Measurements from ENCODE around the gene FCMR.

The FCMR gene

DNA sequence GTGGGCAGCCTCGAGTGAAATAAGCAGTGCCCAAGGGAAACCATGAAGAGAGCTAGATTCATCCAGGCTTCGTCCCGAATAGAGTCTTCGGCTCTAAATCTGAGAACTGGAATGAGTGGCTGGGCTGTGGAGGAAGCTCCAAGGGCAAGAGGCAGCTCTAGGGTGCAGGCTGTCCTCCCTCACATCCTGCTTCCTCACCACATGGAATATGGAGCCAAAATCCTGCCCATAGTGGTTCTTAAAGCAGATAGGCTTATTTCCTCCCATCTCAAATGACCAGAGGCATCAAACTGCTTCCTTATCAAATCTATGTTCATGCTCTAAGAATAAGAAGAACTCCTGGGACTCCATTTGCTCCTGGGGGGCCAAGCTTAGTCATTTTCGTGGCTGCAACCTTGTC is 22.0 kb downstream of the FCMR start:
- DNase-seq = no peak

DNA sequence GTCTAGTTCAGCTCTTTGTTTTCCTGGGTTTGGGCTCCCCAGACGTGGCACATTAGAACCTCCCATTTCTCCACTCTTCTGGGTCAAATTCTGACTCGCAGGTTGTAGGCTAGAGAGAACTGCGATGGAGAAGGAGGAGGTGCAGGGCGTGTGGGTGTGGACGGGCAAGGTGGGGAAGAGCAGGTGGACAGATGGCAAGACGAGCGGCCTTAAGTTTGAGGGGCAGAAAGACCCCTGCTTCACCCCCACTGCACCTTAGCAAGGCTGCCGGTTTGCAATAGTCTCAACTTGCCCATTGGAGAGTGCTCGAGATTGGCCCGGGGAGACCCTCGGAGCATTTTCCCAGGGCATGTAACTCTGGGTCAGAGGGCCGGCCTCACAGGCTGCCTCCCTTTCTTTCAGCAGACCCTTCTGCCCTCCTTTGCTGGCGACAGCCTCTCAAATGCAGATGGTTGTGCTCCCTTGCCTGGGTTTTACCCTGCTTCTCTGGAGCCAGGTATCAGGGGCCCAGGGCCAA is 22.8 kb downstream of the FCMR start:
- DNase-seq = no peak

DNA sequence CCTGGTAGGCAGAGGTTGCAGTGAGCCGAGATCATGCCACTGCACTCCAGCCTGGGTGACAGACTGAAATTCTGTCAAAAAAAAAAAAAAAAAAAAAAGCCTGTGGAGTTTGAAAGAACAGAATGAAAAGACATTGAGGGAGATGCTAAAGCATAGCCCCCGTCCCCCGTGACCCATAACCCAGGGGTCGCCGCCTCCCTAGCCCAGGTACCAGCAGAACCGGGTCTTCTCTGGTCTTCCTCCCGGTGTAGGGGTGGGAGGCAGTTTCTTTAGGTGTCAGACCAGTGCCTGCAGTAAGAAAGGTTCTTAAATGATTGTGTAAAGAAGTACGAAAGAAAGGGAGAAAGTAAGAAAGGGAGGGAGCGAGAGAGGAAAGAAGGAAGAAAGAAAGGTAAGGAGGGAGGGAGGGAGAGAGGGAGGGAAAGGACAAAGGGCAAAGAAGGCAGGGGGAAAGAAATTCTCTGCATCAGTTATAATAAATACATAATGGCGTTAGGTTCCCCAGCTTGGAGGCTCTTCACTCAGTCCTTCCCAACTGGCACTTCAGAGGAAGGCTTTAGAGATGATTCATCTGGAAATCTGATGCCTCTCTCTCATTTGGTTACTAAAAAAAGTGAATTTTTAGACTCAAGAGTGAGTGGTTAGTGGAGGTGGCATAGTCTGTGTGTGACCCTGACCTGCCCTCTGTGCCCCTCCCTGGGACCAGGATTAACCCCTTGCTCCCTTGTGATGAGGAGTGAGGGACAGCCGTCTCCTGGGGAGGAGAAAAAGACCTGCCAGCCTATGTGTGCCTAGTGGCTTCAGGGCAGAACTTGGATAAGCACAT is 23.4 kb downstream of the FCMR start:
- no peak for DNase-seq

DNA sequence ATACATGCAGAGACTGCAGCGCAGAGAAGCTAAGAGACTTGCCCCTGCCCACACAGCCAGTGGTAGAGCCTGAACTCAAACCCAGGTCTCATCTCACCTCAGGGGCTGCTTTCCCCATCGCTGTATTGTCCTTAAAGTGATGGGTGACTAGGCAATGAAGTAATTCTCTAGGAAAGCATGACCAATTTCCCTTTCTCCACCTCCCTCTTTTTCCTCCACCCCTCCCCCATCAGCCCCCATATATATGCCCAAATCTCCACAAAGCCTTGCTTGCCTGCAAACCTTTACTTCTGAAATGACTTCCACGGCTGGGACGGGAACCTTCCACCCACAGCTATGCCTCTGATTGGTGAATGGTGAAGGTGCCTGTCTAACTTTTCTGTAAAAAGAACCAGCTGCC is 24.6 kb downstream of the FCMR start, which contains the start of gene IL24:
IL24 (plus strand) TSS at position 269 of the 400 bp plus-strand sequence. CDS start 390 bp downstream, outside the sequence.
- DNase-seq = no peak

DNA sequence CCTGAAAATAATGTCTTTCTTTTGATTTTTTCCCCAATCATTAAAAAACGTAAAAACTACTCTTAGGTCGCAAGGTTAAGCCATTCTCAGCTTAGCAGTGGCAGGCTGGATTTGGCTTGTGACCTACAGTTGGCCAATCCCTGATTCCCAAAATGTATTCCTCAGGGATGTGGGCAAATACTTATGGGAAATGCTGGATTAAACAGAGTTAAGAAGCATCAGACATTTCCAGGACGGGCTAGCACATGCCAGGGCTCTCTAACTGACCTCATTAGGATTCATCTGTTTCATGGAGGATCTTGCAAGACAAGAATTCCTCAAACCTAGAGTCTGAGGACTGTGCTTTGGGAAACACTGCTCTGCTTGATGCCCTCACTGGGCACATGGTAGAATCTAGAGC is 25.5 kb downstream of the FCMR start:
- no peak for DNase-seq

DNA sequence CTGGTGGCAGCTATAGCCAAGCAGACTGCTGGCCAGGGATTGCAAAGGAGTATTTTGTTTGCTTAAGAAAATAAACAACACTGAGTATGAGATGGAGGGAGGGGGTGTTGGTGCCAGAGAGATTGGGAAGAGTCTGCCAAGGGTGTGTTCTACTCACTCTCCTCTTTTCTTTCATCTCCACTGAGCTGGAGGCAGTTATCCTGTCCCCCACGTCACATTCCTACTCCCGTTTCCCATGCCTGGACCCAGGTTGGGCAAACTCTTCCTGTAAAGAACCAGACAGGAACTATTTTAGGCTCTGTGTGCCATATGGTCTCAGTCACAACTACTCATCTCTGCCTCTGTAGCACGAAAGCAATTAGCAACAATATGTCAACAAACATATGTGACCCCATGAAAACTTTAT is 25.9 kb downstream of the FCMR start:
- DNase-seq = peak; percentile 94

DNA sequence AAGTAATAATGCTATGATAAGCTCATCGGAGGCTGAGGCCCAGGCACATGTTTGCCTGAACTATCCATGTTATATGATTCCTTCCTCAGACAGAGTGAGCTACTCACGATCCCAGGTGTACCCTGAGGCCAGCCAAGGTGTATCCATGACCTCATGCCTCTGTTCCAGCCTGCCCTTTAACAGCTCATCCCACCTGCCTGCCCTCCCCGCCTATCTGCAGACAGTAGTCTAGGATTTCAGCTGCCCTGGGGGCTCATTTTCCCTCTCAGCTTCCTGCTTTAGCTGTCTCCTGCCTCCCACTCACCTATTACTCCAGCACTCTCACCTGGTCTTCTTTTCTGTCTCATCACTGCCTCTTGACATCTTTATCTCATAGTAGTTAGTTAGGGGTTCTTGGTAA is 26.4 kb downstream of the FCMR start:
- DNase-seq = peak; percentile 93

DNA sequence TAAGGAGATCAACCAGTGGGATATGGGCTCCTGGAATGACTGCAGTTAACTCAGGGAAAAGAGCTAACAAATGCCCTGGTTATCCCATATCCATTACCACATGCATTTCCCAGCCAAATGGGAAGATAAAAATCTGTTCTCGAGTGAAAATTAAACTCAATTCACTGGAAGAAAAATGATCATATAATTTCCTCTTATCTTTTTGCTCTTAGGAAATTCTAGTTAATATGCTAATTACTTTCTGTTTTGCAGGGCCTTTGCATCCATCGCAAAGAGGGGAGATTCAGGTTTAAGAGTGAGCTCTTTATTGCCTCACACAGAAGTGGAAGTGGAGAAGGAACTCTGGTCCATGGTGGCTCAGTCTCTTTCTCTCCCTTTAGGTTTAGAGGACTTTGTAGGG is 28.4 kb downstream of the FCMR start:
- no peak for DNase-seq

DNA sequence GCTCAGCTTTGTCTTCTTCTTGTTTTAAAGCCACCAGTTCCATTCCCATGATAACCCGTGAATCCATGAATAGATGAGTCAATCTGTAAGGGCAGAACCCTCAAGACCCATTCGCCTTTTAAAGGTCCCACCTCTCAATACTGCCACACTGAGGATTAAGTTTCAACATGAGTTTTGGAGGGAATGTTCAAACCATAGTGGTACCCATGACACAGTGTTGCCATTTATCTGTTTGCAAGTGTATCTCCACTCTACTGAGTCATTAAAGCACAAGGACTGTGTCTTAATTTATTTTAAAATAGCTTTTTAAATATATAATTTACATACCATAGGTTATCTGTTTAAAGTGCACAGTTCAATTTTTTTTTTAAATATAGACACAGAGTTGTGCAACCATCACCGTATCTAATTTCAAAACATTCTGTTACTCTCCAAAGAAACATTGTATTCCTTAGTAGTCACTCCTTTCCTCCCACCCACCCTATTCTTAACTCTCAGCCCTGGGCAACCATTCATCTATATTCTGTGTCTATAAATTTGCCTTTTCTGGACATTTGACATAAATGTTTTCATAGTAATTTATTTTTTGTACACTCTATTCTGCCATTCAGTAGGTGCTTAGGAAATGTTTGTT is 29.3 kb downstream of the FCMR start:
- no peak for DNase-seq

DNA sequence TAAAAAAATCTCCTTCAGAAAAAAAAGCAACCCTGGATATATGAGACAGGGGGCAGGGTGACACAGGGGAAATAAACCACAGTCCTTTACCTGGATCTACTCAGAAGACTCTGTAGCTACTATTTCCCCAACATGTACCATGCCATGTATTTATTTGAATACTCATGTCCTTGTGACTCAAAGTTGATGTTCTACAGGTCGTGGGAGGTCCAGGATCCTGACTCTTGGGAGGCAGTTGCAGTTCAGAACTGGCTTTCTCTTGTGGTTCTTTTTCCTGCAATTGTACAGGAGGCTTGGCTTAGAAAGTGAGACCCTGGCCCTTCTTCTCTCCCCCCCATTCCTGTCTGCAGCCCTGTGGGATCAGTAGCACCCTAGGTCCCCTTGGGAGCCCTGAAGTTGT is 30.3 kb downstream of the FCMR start:
- DNase-seq = no peak

DNA sequence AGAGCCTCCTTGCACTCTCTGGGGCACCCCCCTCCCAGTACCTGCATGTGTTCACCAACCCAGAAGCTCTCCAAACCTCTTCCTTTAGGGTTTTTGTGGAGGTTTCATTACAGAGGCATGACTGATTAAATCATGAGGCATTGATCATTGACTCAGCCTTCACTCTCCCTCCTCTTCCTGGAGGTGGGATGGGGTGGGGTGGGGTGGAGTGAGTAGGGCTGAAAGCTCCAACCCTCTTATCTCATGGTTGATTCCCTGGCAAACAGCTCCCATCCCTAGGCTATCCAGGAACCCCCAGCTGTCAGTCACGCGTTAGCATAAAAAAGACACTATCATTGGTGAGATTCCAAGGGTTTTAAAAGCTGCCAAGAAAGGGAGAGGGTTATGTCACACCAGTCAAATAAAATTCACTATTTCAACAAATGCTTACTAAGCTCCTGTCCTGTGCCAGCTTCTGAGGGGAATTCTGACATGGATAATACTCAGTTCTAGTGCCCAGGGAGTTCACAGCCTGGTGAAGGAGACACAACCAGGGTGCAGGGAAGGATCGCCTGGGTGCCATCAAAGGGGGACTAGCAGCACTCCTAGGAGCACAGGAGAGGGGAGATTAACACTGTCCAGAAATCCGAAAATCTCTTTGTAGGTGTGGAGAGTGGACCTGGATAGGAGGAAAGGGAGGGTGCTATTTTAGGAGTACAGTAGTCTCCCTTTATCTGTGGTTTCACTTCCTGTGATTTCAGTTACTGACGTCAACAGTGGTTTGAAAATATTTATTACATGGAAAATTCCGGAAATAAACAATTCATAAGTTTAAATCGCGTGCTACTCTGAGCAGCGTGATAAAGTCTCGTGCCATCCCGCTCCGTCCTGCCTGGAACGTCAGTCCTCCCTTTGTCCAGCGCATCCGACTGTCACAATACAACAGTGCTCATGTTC is 31.3 kb downstream of the FCMR start:
- no peak for DNase-seq

DNA sequence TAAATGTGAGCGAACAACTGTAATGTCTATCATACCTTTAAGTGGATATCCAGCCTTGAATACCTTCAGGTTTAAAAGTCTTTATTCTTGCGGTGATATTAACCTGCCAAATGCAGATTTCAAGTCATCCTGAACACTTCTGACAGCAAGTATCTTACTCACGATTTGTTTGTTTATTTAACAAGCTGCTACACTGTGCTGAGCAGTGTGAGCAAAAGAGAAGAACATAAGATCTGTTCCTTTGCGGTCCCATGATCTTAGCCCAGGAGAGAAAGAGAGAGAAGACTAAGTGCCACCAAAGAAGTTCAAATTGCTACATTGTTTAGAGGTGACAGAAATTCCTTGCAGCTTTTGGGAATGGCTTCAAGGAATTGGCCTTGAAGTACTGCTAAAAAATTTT is 34.0 kb downstream of the FCMR start:
- DNase-seq = no peak

DNA sequence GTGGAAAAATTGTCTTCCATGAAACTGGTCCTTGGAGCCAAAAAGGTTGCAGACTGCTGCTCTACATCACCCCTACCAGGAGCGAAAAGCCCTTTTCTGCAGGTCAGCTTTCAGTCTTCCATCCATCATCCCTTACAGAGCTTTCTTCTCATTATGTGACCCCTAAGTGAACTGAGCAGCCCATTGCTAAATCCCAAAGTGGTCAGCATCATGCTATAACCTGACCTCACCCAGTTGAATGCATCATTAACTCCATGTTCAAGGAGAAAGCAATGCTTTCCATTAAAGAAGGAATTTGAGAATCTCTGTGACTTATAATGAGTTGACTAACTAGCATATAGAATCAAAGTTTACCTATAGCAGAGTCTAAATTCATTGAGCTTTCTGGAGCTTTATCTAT is 34.9 kb downstream of the FCMR start:
- DNase-seq = no peak

DNA sequence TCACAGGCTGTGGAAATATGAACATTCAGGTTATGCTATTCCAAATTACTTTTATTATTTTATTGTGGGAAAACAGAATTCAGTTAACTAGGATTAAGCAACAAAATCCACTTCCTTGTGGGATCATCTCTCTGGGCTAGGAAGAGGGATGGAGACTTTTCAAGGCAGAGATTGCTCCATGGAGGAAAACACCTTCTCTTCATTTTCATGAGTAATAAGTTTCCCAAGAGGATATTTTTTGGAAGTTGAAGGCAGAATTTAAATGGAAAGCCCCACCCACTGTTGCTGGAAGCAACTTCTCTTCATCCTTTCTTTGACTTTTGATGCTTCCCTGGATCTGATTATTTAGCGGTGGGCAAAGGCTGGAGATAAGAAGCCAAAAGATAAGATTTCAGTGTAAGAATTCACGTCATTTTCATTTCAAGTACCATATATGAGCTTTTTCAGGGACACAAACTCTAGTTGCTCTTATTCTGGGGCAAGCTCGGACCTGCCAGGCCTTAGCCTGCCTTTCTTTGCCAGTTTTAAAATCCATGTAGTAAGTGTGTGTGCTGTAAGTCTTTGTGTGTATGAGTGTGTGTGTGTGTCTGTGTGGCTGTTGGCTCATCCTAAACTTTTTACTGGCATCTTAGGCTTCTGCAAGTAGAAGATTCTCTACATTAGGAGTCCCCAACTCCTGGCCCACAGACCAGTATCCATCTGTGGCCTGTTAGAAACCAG is 36.2 kb downstream of the FCMR start:
- no peak for DNase-seq

DNA sequence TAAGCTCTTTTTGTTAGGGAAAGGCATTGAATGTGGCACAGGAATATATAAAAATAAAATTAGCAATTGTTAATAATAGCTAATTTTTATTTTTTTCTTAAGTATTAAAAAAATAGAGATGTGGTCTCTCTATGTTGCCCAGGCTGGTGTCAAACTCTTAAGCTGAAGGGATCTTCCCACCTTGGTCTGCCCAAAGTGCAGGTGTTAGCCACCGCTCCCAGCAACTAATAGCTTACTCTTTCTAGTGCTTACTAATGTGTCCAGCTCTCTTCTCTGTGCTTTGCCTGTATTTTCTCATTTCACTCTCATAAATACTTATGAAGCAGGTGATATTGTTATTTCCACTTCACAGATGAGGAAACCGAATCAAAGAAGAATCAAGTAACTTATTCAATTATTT is 37.9 kb downstream of the FCMR start:
- DNase-seq = no peak

DNA sequence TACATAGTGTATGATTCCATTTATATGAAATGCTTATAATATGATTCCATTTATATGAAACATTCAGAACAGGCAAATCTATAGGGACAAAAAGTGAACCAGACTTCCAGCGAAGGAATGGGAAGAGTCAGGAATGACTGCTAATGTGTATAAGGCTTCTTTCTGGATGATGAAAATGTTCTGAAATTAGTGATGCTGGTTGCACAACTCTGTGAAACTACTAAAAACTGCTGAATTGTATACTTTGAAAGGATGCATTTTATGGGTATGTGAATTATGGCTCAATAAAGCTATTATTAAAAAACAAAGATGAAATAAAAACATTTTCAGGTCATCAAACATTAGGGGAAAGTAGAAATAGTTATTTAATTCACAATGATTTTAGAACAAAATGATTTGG is 38.6 kb downstream of the FCMR start:
- no peak for DNase-seq

DNA sequence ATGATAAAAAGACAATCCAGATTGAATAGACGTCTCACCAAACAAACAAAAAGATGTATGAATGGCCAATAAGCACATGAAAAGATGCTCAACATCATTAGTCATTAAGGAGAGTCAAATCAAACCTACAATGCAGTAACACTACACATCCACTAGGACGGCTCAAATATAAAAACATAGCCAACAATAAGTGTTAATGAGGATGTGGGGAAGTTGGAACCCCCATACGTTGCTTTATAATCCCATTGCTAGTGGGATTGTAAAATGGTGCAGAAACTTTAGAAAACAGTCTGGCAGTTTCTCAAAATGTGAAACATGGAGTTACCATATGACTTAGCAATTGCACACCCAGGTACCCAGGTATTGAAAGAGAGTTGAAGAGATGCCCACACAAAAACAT is 39.2 kb downstream of the FCMR start:
- DNase-seq = no peak

DNA sequence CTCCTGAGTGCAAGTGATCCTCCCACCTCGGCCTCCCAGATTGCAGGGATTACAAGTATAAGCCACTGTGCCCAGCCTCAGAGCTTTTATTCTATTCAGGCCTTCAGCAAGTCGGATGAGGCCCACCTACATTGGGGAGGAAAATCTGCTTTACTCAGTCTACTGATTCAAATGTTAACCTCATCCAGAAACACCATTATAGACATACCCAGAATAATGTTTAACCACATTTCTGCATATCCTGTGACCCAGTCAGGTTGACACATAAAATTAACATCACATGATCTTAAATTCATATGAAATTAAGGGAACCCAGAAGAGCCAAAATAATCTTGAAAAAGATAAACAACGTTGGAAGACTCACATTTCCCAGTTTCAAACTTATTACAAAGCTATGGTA is 41.4 kb downstream of the FCMR start:
- DNase-seq = no peak

DNA sequence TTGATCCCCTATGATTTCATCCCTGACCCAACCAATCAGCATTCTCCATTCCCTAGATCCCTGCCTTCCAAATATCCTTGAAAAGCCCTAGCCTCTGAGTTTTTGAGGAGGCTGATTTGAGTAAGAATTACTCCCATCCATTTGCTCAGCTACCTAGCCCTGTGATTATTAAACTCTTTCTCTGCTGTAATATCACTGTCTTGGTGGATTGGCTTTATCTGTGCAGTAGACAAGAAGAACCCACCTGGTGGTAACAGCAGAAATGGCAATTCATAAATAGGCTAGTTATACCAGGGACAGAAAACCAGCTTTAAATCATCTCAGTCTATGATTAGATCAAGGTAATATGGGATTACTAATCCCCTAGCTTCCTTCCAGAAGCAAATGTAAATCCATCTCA is 43.3 kb downstream of the FCMR start:
- no peak for DNase-seq

DNA sequence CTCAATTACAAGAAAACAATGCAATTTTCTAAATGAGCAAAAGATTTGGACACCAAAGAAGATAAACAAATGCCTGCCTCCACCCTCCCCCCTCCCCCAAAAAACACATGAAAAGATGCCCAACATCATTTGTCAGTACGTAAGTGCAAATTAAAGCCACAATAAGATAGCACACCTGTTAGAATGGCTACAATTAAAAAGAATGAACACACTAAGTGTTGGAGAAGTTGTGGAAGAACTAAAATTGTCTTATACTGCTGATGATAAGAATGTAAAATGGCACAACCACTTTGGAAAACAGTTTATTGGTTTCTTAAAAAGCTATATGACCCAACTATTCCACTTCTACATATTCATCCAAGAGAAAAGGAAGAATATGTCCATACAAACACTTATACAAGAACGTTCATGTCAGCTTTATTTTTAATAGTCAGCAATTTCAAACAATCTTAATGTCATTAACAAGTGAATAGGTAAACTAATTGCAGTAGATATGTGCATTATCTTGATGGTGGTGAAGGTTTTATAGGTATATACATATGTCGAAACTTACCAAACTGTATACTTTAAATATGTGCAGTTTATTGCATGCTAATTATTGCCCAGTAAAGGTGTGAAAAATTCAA is 45.9 kb downstream of the FCMR start:
- DNase-seq = no peak

DNA sequence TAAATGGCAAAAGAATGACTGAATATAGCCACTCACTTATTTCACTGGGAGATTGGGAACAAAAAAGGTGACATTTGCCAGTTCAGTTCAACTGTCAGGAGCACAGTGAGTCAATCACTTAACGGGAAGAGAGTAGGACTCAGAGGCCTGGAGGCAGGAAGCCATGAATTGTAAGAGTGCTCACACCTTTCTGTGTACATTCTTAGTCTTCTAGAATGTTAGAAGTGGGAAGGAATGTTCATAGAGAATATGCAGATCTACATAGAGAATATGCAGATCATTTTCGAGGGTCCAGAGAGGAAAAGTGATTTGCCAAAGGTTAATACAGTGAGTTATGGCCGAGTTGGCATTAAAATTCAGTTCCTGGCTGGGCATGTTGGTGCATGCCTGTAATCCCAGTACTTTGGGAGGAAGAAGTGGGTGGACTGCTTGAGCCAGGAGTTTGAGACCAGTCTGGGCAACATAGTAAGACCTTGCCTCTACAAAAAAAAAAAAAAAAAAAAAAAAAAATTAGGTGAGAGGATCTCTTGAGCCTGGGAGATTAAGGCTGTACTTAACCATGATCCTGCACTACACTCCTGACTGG is 48.0 kb downstream of the FCMR start:
- no peak for DNase-seq

DNA sequence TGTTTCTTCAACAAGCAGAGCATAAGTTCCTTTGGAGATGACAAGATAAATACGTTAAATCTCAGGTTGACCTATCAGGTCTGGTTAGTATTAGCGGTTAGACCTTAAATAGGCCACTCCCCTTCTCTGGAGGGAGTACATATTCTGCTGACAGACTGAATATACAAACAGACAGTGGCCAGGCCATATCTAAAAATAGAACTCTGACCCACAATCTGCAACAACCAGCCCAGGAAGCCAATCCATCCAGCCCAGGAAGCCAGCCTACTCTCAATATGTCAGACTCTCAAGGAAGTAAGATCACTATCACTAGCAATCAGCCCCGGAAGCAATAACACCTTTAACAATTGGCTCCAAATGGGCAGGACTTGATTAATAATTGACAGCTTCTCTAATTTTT is 49.6 kb downstream of the FCMR start:
- no peak for DNase-seq
